ENCODE data around the gene HIGD1B. TPM values are rescaled to one million over a fixed set of nuclear protein-coding genes. Genes with fewer than 3 reads are reported as not detected.

HIGD1B gene
- total and polyA plus RNA-seq, 2 donors (not counting 3 experiments of a cell fraction or from before 2014, with no cell fraction given), result not detected

- H3K36me3 ChIP-seq (ENCODE audit: control insufficient read depth in 2 of 2, extremely low read depth in 1 of 2, insufficient read depth in 2 of 2, low read length in 2 of 2), result peaks cover 23 to 36% of the 10 kb centered on the region in 2 experiments
- peaks cover 3% of the 10 kb centered on the region for H3K9me1 ChIP-seq (replicated peaks; ENCODE audit: control insufficient read depth, extremely low read depth, insufficient read depth, low read length)
- no peaks in the 10 kb centered on the region for H3K9me3 ChIP-seq (replicated peaks; ENCODE audit: control insufficient read depth, insufficient read depth, low read length)
- H3K4me2 ChIP-seq (ENCODE audit: insufficient read depth, low read length), result no peak overlapping the region
- ChIA-PET CTCF (no interaction called here), POLR2A (no interaction called here)
- no peak overlapping the region for H3K9ac ChIP-seq (replicated peaks; ENCODE audit: extremely low read depth, insufficient read depth, low read length)
- no peak overlapping the region for H2AFZ ChIP-seq (ENCODE audit: low read depth, low read length)
- DNase-seq (ENCODE audit: low read depth, low spot score) (no peak), FAIRE-seq (no peak)
- no peaks in the 10 kb centered on the region for H4K20me1 ChIP-seq (replicated peaks; ENCODE audit: control insufficient read depth, extremely low read depth, insufficient read depth, low read length)
- intact Hi-C loops (cut with micrococcal nuclease), result no loop called here
- no peak overlapping the region for H3K27ac ChIP-seq (ENCODE audit: insufficient read depth, low read depth, low read length)
- no peaks in the 10 kb centered on the region for H3K27me3 ChIP-seq (ENCODE audit: control insufficient read depth in 2 of 2, insufficient read depth in 2 of 2, low read length in 2 of 2)
- H3K79me2 ChIP-seq (ENCODE audit: control insufficient read depth, insufficient read depth, low read length), result peaks cover 57% of the 10 kb centered on the region
- dilution Hi-C loops (cut with MboI; ENCODE audit: extremely low pct_ligation_motif_present, low sequenced_read_pairs), result no loop called here
- BruUV-seq (replicated peaks), result no TSS peak
- TF ChIP-seq POLR2AphosphoS5 (IDR thresholded peaks at IDR 0.05; ENCODE audit: insufficient read depth, low read depth, low read length), result no peak
- no peak for TF ChIP-seq EZH2 (IDR thresholded peaks at IDR 0.05; ENCODE audit: borderline replicate concordance, low read depth, low read length, severe bottlenecking)
- TF ChIP-seq GATA2 (IDR thresholded peaks at IDR 0.05; ENCODE audit: insufficient read depth, insufficient read length, low read depth, low read length), result no peak
- TF ChIP-seq POLR2A (IDR thresholded peaks at IDR 0.05; ENCODE audit: low read depth, low read length), result no peak
- TF ChIP-seq FOS (IDR thresholded peaks at IDR 0.05; ENCODE audit: borderline replicate concordance, insufficient read depth, low read length), result no peak
- TF ChIP-seq CTCF (IDR thresholded peaks at IDR 0.05; ENCODE audit: extremely low read depth in 1 of 2, insufficient read depth in 1 of 2, low read depth in 1 of 2, low read length in 2 of 2), result no peak
- TF ChIP-seq JUN (IDR thresholded peaks at IDR 0.05; ENCODE audit: borderline replicate concordance, insufficient read depth, insufficient read length, low read depth), result no peak
- TF ChIP-seq MAX (IDR thresholded peaks at IDR 0.05; ENCODE audit: insufficient read depth, insufficient read length), result no peak
- no peak for TF ChIP-seq MYC (IDR thresholded peaks at IDR 0.05; ENCODE audit: low read depth, low read length)
- H3K4me3 ChIP-seq (replicated peaks in 1 of 3; ENCODE audit: insufficient read depth in 1 of 3, low read depth in 1 of 3, low read length in 3 of 3), result no peak overlapping the region
- no peaks in the 10 kb centered on the region for H3K4me1 ChIP-seq (ENCODE audit: control insufficient read depth, extremely low read depth, insufficient read depth, low read length)
Observed at GRCh38 chr17:44887971-44888954, 40.6 kb downstream of the HIGD1B start.
